Gastroesophageal sphincter (tissue), 4 donors: ENCODE measurements around the gene TANC1. TPM values are rescaled to one million over a fixed set of nuclear protein-coding genes. Genes with fewer than 3 reads are reported as not detected.

Experiments used
- ATAC-seq: fragments of 150-250 bp; one replicate; pipeline ENCODE4 v1.9.1; 2016; ENCODE audit warnings: mild to moderate bottlenecking, moderate library complexity
- H3K27ac ChIP-seq, 4 donors: fragments of 200-600 bp; sonication (generic) in 3 of 4; 1 replicate in 3 of 4; 2 replicates in 1 of 4; pipeline ENCODE4 v1.5.1; 2016 to 2019
- H3K27me3 ChIP-seq: fragments of 200-600 bp; sonication (generic); one replicate; pipeline ENCODE4 v1.5.1; 2019
- H3K36me3 ChIP-seq, 2 donors: fragments of 200-600 bp; sonication (generic); one replicate each; pipeline ENCODE4 v1.5.1; 2019; ENCODE audit warnings: control low read depth in 1 of 2
- H3K4me1 ChIP-seq, 3 donors: fragments of 200-600 bp; sonication (generic); 1 replicate in 2 of 3; 2 replicates in 1 of 3; pipeline ENCODE4 v1.5.1; 2016 to 2019; ENCODE audit warnings: control low read depth in 2 of 3
- H3K4me3 ChIP-seq, 2 donors: fragments of 200-600 bp; sonication (generic); one replicate each; pipeline ENCODE4 v1.5.1; 2019; ENCODE audit warnings: mild to moderate bottlenecking in 1 of 2, moderate library complexity in 1 of 2
- H3K9me3 ChIP-seq, 3 donors: fragments of 200-600 bp; sonication (generic); one replicate each; pipeline ENCODE4 v1.5.1; 2017 to 2019; ENCODE audit warnings: control low read depth in 2 of 3
- CTCF ChIP-seq, 4 experiments: fragments of 200-600 bp in 2 of 4; fragments of 450-650 bp in 2 of 4; sonication (generic) in 1 of 4; IDR thresholded peaks; one replicate each; pipeline ENCODE4 v1.5.1; 2017 to 2019; ENCODE audit warnings: antibody characterized with exemption in 4 of 4, mild to moderate bottlenecking in 2 of 4, moderate library complexity in 2 of 4
- EP300 ChIP-seq: sonication (generic); formaldehyde crosslinking; IDR thresholded peaks from one replicate; pipeline ENCODE4 v1.6.1; 2017; ENCODE audit warnings: antibody characterized with exemption, mild to moderate bottlenecking
- POLR2A ChIP-seq, 2 donors: fragments of 450-650 bp; IDR thresholded peaks; one replicate each; pipeline ENCODE4 v1.6.1; 2017; ENCODE audit warnings: antibody characterized with exemption in 2 of 2, mild to moderate bottlenecking in 2 of 2, moderate library complexity in 1 of 2
- POLR2AphosphoS5 ChIP-seq: sonication (generic); formaldehyde crosslinking; IDR thresholded peaks from one replicate; pipeline ENCODE4 v1.6.1; 2017; ENCODE audit warnings: antibody characterized with exemption
- WGBS, 2 donors: methylation state at CpG; one replicate each; pipeline ENCODE4 v1.1.5; 2018; ENCODE audit warnings: low coverage in 1 of 2; 5-methylcytosine and 5-hydroxymethylcytosine counted together
- total RNA-seq, 4 donors: library from RNA; depleted of rRNA; stranded (reverse); fragments of >200 nt; gene quantifications; one replicate each; pipeline ENCODE4 v1.1.0, GENCODE V29; 2016

The TANC1 gene
- total RNA-seq, 4 donors from 2014 or later, result 37.4 to 66.5 (median 46.0) TPM

DNA sequence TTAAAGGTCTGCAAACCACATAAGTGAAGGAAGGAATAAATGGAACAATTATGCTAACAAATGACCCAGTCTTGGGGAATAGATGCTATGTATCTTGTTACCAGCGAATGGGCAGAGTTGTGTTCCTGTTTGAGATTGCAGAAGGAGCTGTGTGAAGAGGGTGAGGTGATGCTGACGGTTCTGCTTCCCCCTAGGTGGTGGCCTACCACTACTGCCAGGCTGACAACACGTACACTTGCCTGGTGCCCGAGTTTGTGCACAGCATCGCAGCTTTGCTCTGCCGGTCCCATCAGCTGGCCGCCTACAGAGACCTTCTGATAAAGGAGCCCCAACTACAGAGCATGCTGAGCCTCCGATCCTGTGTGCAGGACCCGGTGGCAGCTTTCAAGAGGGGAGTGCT is 206.3 kb downstream of the TANC1 start:
- Histone ChIP-seq H3K9me3 (no peaks in the 10 kb centered on the region), H3K27me3 (no peaks in the 10 kb centered on the region), H3K4me1 (peaks cover 0 to 17% (median 0%) of the 10 kb centered on the region in 3 donors), H3K27ac (no peak overlapping the region), H3K36me3 (peaks cover 0 to 82% of the 10 kb centered on the region in 2 donors), H3K4me3 (no peak overlapping the region)
- ATAC-seq, result no peak
- WGBS, 2 donors, result 83 to 89% methylated on average over 1 of the region's 9 CpGs
- TF ChIP-seq CTCF (IDR thresholded peaks at IDR 0.05) (no peak), EP300 (no peak), POLR2AphosphoS5 (no peak), POLR2A (IDR thresholded peaks at IDR 0.05) (no peak)

GRCh38 chr2:159175182-159175581 is 206.7 kb downstream of the TANC1 start:
- 67 to 73% methylated on average over 2 to 3 of the region's 6 CpGs for WGBS, 2 donors
- no peaks in the 10 kb centered on the region for H3K9me3 ChIP-seq
- no peak overlapping the region for H3K4me3 ChIP-seq
- no peak for ATAC-seq
- peaks cover 0 to 82% of the 10 kb centered on the region in 2 donors for H3K36me3 ChIP-seq
- peaks cover 0 to 17% (median 0%) of the 10 kb centered on the region in 3 donors for H3K4me1 ChIP-seq
- H3K27ac ChIP-seq, result peak overlapping the region in 1 of 4 donors; percentile 45
- TF ChIP-seq POLR2AphosphoS5, result no peak
- TF ChIP-seq CTCF (IDR thresholded peaks at IDR 0.05), result no peak
- TF ChIP-seq POLR2A (IDR thresholded peaks at IDR 0.05), result no peak
- no peak for TF ChIP-seq EP300
- no peaks in the 10 kb centered on the region for H3K27me3 ChIP-seq

DNA sequence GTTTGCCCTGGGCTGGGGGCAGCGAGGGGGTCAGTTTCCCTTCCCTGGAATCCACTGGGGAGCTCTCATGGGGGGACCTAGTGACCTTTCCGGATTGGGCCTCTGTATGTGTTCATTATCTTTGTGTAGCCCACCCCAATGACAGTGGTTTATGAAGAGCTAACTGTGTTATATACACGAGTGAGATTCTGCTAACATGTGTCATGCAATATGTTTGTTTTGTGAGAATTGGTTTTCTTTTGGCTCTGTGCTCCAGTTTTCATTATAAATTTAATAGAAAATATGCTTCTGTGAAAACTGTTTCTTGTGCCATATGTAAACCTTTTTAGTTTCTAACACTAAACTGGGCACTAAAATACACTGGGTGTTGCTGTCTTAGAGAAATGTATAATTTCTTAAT is 207.5 kb downstream of the TANC1 start:
- no peak overlapping the region for H3K4me3 ChIP-seq
- peaks cover 0 to 82% of the 10 kb centered on the region in 2 donors for H3K36me3 ChIP-seq
- no peaks in the 10 kb centered on the region for H3K9me3 ChIP-seq
- no peak for ATAC-seq
- 50 to 51% methylated on average over 1 to 2 of the region's 3 CpGs for WGBS, 2 donors
- no peaks in the 10 kb centered on the region for H3K27me3 ChIP-seq
- TF ChIP-seq POLR2A (IDR thresholded peaks at IDR 0.05), result no peak
- no peak for TF ChIP-seq CTCF (IDR thresholded peaks at IDR 0.05)
- no peak for TF ChIP-seq POLR2AphosphoS5
- no peak for TF ChIP-seq EP300
- H3K4me1 ChIP-seq, result peaks cover 0 to 17% (median 0%) of the 10 kb centered on the region in 3 donors
- peak overlapping the region in 3 of 4 donors; percentile 45 to 65 (median 63) for H3K27ac ChIP-seq

DNA sequence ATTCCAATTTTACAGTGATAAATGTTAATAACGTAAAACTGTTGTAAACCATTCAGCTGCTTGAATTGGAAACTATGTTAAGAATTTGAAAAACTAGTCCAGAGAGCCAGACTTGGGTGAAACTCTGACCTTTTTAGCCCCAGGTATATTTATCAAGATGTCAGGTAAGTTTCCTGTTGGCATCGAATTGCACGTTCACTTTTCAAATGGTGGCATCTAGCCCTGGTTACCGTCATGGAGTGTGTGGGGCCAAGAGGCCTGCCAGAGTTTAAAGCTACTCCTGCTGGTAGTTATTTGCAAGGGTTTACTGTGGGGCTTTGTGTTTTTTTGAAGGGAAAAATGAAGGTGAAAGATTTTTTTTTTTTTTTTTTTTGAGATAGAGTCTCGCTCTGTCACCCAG is 208.1 kb downstream of the TANC1 start:
- WGBS, 2 donors, result 52 to 60% methylated on average over 4 to 5 of the region's 5 CpGs
- peaks cover 0 to 82% of the 10 kb centered on the region in 2 donors for H3K36me3 ChIP-seq

More for the DNA sequence above, 208.1 kb downstream of the TANC1 start:
- ATAC-seq, result peak; percentile 76
- Histone ChIP-seq H3K9me3 (no peaks in the 10 kb centered on the region), H3K4me1 (peaks cover 0 to 17% (median 0%) of the 10 kb centered on the region in 3 donors), H3K4me3 (no peak overlapping the region), H3K27me3 (no peaks in the 10 kb centered on the region), H3K27ac (peak overlapping the region in 3 of 4 donors; percentile 42 to 65 (median 63))
- TF ChIP-seq POLR2AphosphoS5 (peak; percentile 66), CTCF (IDR thresholded peaks at IDR 0.05) (peak in 3 of 4 experiments; percentile 40 to 52 (median 50)), POLR2A (IDR thresholded peaks at IDR 0.05) (no peak)
